ENCODE results near the gene BLMH. TPM values are rescaled to one million over a fixed set of nuclear protein-coding genes. Genes with fewer than 3 reads are reported as not detected.
A peak's percentile ranks its signal among the peaks of the same experiment; 100 is the strongest.

Gene BLMH
- total and polyA plus RNA-seq, 2 experiments from 2014 or later: 21.3 to 28.2 TPM

DNA sequence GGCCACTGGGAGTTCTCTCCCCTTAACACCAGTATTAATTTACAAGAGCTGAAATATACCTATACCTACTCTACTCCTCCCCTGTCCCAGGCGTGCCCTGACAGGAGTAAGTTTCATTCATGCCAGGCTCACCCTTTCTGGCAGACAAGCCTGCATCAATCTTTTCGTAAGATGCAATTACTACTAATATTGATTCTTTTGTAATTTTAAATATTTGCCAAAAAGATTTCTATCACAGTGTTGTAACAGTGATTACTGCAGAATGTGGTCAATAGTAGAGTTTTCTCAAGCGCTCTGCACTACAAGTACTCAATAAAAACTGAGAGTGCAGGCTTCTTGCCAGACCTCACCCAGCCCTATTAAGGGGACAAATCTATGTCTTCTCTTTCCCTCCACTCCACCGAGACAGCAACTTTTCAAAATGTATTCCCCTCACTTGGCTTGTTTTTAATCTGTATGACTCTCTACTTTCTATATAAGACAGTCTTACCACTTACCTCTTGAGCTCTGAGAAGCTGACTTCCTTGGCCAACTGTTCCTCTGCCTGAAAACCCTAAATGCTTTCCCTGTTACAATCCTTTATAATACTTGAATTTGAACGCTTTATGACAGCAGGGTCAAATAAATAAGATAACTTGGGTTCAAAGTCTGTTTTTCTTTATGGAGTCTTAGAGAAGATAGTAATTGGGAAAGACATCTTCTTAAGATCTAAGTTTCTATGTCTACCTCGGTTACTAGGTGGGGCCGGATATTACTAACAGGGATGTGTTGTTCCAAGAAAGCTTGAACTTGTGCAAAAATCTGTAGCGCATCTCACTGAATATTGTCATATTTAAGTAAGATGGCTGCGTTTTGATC is 42.0 kb upstream of the BLMH start, which contains the start of gene TMIGD1:
TMIGD1 (minus strand) TSS at position 555 of the 858 bp plus-strand sequence. CDS start 1,924 bp downstream, outside the sequence.
- H3K4me2 ChIP-seq: peak within 1 kb of the TSS; percentile 18
- DNase-seq (ENCODE audit: low spot score): no peak
- no peaks in the 10 kb centered on the region for H3K9me2 ChIP-seq (replicated peaks; ENCODE audit: insufficient read depth)
- no peak within 1 kb of the TSS for H3K4me3 ChIP-seq
- no peaks in the 10 kb centered on the region for H4K20me1 ChIP-seq (ENCODE audit: insufficient read depth, poor library complexity, severe bottlenecking)
- TF ChIP-seq, protein P1, sequence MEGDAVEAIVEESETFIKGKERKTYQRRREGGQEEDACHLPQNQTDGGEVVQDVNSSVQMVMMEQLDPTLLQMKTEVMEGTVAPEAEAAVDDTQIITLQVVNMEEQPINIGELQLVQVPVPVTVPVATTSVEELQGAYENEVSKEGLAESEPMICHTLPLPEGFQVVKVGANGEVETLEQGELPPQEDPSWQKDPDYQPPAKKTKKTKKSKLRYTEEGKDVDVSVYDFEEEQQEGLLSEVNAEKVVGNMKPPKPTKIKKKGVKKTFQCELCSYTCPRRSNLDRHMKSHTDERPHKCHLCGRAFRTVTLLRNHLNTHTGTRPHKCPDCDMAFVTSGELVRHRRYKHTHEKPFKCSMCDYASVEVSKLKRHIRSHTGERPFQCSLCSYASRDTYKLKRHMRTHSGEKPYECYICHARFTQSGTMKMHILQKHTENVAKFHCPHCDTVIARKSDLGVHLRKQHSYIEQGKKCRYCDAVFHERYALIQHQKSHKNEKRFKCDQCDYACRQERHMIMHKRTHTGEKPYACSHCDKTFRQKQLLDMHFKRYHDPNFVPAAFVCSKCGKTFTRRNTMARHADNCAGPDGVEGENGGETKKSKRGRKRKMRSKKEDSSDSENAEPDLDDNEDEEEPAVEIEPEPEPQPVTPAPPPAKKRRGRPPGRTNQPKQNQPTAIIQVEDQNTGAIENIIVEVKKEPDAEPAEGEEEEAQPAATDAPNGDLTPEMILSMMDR (IDR thresholded peaks at IDR 0.05; ENCODE audit: poor library complexity): no peak
- H3K79me2 ChIP-seq: no peaks in the 10 kb centered on the region
- H3K36me3 ChIP-seq (replicated peaks; ENCODE audit: insufficient read depth, low read depth): no peaks in the 10 kb centered on the region
- H3K27me3 ChIP-seq: no peaks in the 10 kb centered on the region
- peak within 1 kb of the TSS; percentile 71 for H3K27ac ChIP-seq
- 74% methylated on average over 9 of the region's 9 CpGs for WGBS (ENCODE audit: low lambda C conversion rate, missing lambda C conversion rate)
- H3K9me3 ChIP-seq (ENCODE audit: low read depth): no peaks in the 10 kb centered on the region
- peaks cover 15% of the 10 kb centered on the region for H3K4me1 ChIP-seq (ENCODE audit: insufficient read depth)
- no peak within 1 kb of the TSS for H2AFZ ChIP-seq

DNA sequence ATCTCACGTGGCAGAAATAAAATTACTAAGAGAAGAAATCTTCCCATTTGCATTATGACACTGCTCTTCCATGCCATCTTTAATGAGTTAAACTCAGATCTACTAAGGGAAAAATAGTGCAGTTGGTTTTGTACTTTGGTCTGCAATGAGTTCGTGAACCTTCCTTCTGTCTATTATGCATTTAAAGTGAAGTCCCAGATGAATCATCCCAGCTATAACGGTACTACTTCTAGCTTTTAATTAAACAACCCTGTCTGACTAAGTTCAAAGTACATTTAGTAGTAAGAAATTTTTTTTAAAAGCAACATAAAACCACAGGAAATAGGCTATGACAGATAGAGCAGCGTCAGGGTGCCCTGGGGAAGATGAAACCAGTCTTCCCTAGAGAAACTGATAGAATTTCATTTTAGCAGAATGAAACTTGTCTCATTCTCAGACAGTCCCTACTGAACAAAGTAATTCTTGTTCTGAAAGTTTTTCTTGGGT is 40.4 kb upstream of the BLMH start:
- Histone ChIP-seq H3K36me3 (replicated peaks; ENCODE audit: insufficient read depth, low read depth) (no peaks in the 10 kb centered on the region), H3K4me1 (ENCODE audit: insufficient read depth) (peaks cover 7% of the 10 kb centered on the region), H3K27ac (peak overlapping the region; percentile 64), H3K4me2 (peak overlapping the region; percentile 12), H3K79me2 (no peaks in the 10 kb centered on the region), H3K4me3 (no peak overlapping the region), H3K9me3 (ENCODE audit: low read depth) (no peaks in the 10 kb centered on the region), H2AFZ (no peak overlapping the region), H3K9me2 (replicated peaks; ENCODE audit: insufficient read depth) (no peaks in the 10 kb centered on the region), H3K27me3 (no peaks in the 10 kb centered on the region), H4K20me1 (ENCODE audit: insufficient read depth, poor library complexity, severe bottlenecking) (no peaks in the 10 kb centered on the region)
- no peak for TF ChIP-seq EZH2 (IDR thresholded peaks at IDR 0.05; ENCODE audit: borderline replicate concordance)
- TF ChIP-seq, protein P1 (IDR thresholded peaks at IDR 0.05; ENCODE audit: poor library complexity): no peak
- peak; percentile 56 for DNase-seq (ENCODE audit: low spot score)
- WGBS (ENCODE audit: low lambda C conversion rate, missing lambda C conversion rate): 35% methylated on average over 4 of the region's 4 CpGs

DNA sequence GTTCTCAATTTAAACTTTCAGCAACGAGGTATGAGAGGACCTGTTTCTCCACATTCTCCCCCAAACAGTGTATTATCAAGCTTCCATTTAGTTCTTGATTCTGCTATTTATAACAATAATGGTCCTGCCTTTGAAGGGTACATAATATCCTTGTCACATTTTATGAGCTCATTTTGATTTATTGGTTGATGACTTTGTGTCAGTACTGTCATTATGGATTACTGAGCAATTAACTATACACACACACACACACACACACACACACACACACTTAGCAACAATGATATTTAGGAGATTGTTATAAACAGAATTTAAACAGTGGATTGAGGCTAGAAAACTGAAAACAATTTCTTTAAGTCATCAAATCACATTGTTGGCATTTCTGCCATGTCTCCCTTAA is 35.1 kb upstream of the BLMH start:
- Histone ChIP-seq H3K9me2 (replicated peaks; ENCODE audit: insufficient read depth) (no peaks in the 10 kb centered on the region), H3K4me2 (no peak overlapping the region), H3K27me3 (no peaks in the 10 kb centered on the region), H3K9me3 (ENCODE audit: low read depth) (no peaks in the 10 kb centered on the region), H3K79me2 (no peaks in the 10 kb centered on the region), H4K20me1 (ENCODE audit: insufficient read depth, poor library complexity, severe bottlenecking) (no peaks in the 10 kb centered on the region), H2AFZ (no peak overlapping the region), H3K27ac (no peak overlapping the region), H3K36me3 (replicated peaks; ENCODE audit: insufficient read depth, low read depth) (no peaks in the 10 kb centered on the region), H3K4me1 (ENCODE audit: insufficient read depth) (no peaks in the 10 kb centered on the region), H3K4me3 (no peak overlapping the region)
- DNase-seq (ENCODE audit: low spot score): no peak
- peak; percentile 39 for TF ChIP-seq EZH2phosphoT487 (IDR thresholded peaks at IDR 0.05; ENCODE audit: low read depth, severe bottlenecking, unreplicated experiment)
- TF ChIP-seq, protein P1 (IDR thresholded peaks at IDR 0.05; ENCODE audit: poor library complexity): no peak
- WGBS (ENCODE audit: low lambda C conversion rate, missing lambda C conversion rate): 21% methylated on average over 1 of the region's 1 CpG

Measured in hepatocyte (in vitro differentiated cells).